HepG2 (cell line): ENCODE measurements around the gene POU2F1. TPM values are rescaled to one million over a fixed set of nuclear protein-coding genes. Genes with fewer than 3 reads are reported as not detected.

Experiments used
- CAMTA2 ChIP-seq: sonication (generic); formaldehyde crosslinking; IDR thresholded peaks from 2 replicates; pipeline ENCODE4 v1.4.0; 2020; ENCODE audit warnings: mild to moderate bottlenecking, missing genetic modification reagents, borderline replicate concordance
- CCDC6 ChIP-seq: sonication (generic); formaldehyde crosslinking; IDR thresholded peaks from 2 replicates; pipeline ENCODE4 v1.8.1; 2022; ENCODE audit warnings: mild to moderate bottlenecking, missing genetic modification reagents, moderate library complexity
- CSRNP1 ChIP-seq: sonication (generic); formaldehyde crosslinking; IDR thresholded peaks from 2 replicates; pipeline ENCODE4 v1.8.1; 2023; ENCODE audit warnings: mild to moderate bottlenecking, missing genetic modification reagents
- MAFG ChIP-seq: sonication (generic); formaldehyde crosslinking; IDR thresholded peaks from 2 replicates; pipeline ENCODE4 v1.5.1; 2020; ENCODE audit warnings: mild to moderate bottlenecking, missing genetic modification reagents
- PAXIP1 ChIP-seq: sonication (generic); formaldehyde crosslinking; conservative IDR thresholded peaks from 2 replicates; pipeline ENCODE4 v1.4.0; 2020; ENCODE audit warnings: mild to moderate bottlenecking, missing genetic modification reagents, moderate library complexity
- RAD21 ChIP-seq: fragments of 450-650 bp; formaldehyde crosslinking; IDR thresholded peaks from 2 replicates; pipeline ENCODE4 v1.5.0; 2020; ENCODE audit warnings: mild to moderate bottlenecking
- SALL1 ChIP-seq: sonication (generic); formaldehyde crosslinking; IDR thresholded peaks from 2 replicates; pipeline ENCODE4 v1.8.0; 2022; ENCODE audit warnings: mild to moderate bottlenecking, missing genetic modification reagents
- TRIM24 ChIP-seq: sonication (generic); formaldehyde crosslinking; IDR thresholded peaks from 2 replicates; pipeline ENCODE4 v1.8.0; 2022; ENCODE audit warnings: mild to moderate bottlenecking, missing genetic modification reagents
- polyA plus RNA-seq, 8 experiments: library from polyadenylated mRNA; depleted of rRNA in 3 of 8; stranded (reverse) in 7 of 8; unstranded in 1 of 8; fragments of >200 nt; fragmentation: Illumina TruSeq in 4 of 8; extraction: Trizol in 4 of 8; gene quantifications; 2 replicates each; pipeline versions ENCODE4 v1.2.1 to v1.2.3, GENCODE V29; 2011 to 2016; ENCODE audit warnings: low read depth in 4 of 8, missing spikeins in 1 of 8, mixed read lengths in 1 of 8; ENCODE audit not compliant: insufficient read depth in 1 of 8
- total RNA-seq, 5 experiments: library from RNA; depleted of rRNA; stranded (reverse); fragments of >200 nt; fragmentation: Illumina TruSeq; extraction: Trizol; gene quantifications; 2 replicates each; pipeline ENCODE4 v1.2.3, GENCODE V29; 2016; ENCODE audit warnings: low read depth in 1 of 5

Gene POU2F1
- total and polyA plus RNA-seq, 2 of the 13 experiments (the other 11 are each of a cell fraction or from before 2014, with no cell fraction given) = 10.2 to 13.0 TPM

- peak; percentile 45; the same call in 1 of the 2 replicates for TF ChIP-seq PAXIP1 (CRISPR knock-in tag)
- TF ChIP-seq RAD21 (CRISPR knock-in tag) = peak; percentile 9; the same call in 1 of the 2 replicates
- peak; percentile 88; the same call in 1 of the 2 replicates for TF ChIP-seq CSRNP1 (CRISPR knock-in tag)
- no peak for TF ChIP-seq MAFG (CRISPR knock-in tag)
- TF ChIP-seq TRIM24 (CRISPR knock-in tag) = no peak
- no peak for TF ChIP-seq CAMTA2 (CRISPR knock-in tag)
- peak; percentile 55; the same call in 1 of the 2 replicates for TF ChIP-seq CCDC6
- TF ChIP-seq SALL1 (CRISPR knock-in tag) = peak; percentile 79
Measured at GRCh38 chr1:167219646-167220536, 795 bp upstream of the POU2F1 start (continued).
